Prostate gland (tissue), 2 donors: ENCODE measurements around the gene PER2. TPM values are rescaled to one million over a fixed set of nuclear protein-coding genes. Genes with fewer than 3 reads are reported as not detected.
"Not testable (repeated sequence)": the region's sequence is repeated elsewhere in the genome, so short reads cannot be mapped to it uniquely, and the experiment has no call there.

ENCODE experiments used
- DNase-seq: peaks from one replicate; pipeline ENCODE4 v3.0.0-alpha.2; 2019; ENCODE audit warnings: low spot score
- H3K27ac ChIP-seq, 2 donors: fragments of 200-600 bp; sonication (generic); 2 replicates each; pipeline ENCODE4 v1.5.1; 2017 to 2019
- H3K27me3 ChIP-seq: fragments of 200-600 bp; sonication (generic); replicated peaks from 2 replicates; pipeline ENCODE4 v1.5.1; 2019; ENCODE audit not compliant: insufficient read depth
- H3K36me3 ChIP-seq, 2 donors: fragments of 200-600 bp; sonication (generic); 1 replicate in 1 of 2; 2 replicates in 1 of 2; pipeline versions ENCODE4 v1.5.1 to v1.8.1; 2017 to 2019
- H3K4me1 ChIP-seq: fragments of 200-600 bp; sonication (generic); replicated peaks from 2 replicates; pipeline ENCODE4 v1.5.1; 2019
- H3K4me3 ChIP-seq, 2 donors: fragments of 200-600 bp; sonication (generic); 2 replicates each; pipeline ENCODE4 v1.5.1; 2017 to 2019
- H3K9me3 ChIP-seq: fragments of 200-600 bp; sonication (generic); 2 replicates; pipeline ENCODE4 v1.5.1; 2017
- POLR2A ChIP-seq: fragments of 450-650 bp; IDR thresholded peaks from one replicate; pipeline ENCODE4 v1.6.1; 2016; ENCODE audit warnings: antibody characterized with exemption, mild to moderate bottlenecking
- POLR2AphosphoS5 ChIP-seq: sonication (generic); formaldehyde crosslinking; IDR thresholded peaks from one replicate; pipeline ENCODE4 v1.6.1; 2017; ENCODE audit warnings: antibody characterized with exemption
- WGBS: methylation state at CpG from one replicate; pipeline ENCODE4 v1.1.5; 2018; 5-methylcytosine and 5-hydroxymethylcytosine counted together
- intact Hi-C: fragments of 100-400 bp; cut with DNase I; formaldehyde crosslinking; loops from one replicate; pipeline ENCODE4 v1.14.2; 2022
- total RNA-seq, 2 donors: library from RNA; depleted of rRNA; stranded (reverse); fragments of >200 nt; gene quantifications; one replicate each; pipeline ENCODE4 v1.1.0, GENCODE V29; 2016
- TF ChIP-seq, protein P1 (sequence below), 4 experiments: fragments of 200-600 bp in 2 of 4; fragments of 450-650 bp in 2 of 4; sonication (generic) in 2 of 4; IDR thresholded peaks; 1 replicate in 3 of 4; 2 replicates in 1 of 4; pipeline ENCODE4 v1.5.1; 2016 to 2019; ENCODE audit warnings: antibody characterized with exemption in 4 of 4, mild to moderate bottlenecking in 2 of 4, moderate library complexity in 2 of 4

Gene PER2
- total RNA-seq, 2 donors from 2014 or later, result 24.0 to 53.1 TPM

DNA sequence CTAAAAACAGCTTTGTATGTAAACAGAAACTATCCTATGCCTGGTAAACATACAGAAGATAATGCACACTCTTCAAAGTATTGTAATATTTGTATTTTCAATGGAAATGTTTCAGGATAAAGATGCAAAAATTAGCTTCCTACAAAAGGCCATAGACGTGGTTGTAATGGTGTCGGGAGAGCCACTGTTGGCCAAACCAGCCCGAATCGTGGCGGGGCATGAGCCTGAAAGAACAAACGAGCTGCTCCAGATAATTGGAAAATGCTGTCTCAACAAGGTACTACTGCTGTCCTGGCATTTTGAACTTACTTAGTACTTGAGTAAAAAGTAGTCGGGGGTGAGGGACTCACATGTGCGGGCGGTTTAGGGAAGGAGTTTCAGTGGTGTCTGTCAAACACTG lies 37.3 kb upstream of the PER2 start:
- Histone ChIP-seq H3K4me1 (peaks cover 5% of the 10 kb centered on the region), H3K27ac (no peak overlapping the region), H3K36me3 (no peaks in the 10 kb centered on the region), H3K9me3 (no peaks in the 10 kb centered on the region), H3K27me3 (no peaks in the 10 kb centered on the region), H3K4me3 (no peak overlapping the region)
- TF ChIP-seq POLR2AphosphoS5, result no peak
- no peak for TF ChIP-seq POLR2A
- TF ChIP-seq, protein P1, sequence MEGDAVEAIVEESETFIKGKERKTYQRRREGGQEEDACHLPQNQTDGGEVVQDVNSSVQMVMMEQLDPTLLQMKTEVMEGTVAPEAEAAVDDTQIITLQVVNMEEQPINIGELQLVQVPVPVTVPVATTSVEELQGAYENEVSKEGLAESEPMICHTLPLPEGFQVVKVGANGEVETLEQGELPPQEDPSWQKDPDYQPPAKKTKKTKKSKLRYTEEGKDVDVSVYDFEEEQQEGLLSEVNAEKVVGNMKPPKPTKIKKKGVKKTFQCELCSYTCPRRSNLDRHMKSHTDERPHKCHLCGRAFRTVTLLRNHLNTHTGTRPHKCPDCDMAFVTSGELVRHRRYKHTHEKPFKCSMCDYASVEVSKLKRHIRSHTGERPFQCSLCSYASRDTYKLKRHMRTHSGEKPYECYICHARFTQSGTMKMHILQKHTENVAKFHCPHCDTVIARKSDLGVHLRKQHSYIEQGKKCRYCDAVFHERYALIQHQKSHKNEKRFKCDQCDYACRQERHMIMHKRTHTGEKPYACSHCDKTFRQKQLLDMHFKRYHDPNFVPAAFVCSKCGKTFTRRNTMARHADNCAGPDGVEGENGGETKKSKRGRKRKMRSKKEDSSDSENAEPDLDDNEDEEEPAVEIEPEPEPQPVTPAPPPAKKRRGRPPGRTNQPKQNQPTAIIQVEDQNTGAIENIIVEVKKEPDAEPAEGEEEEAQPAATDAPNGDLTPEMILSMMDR (IDR thresholded peaks at IDR 0.05), result no peak
- intact Hi-C loops, result no loop called here
- no peak for DNase-seq
- 81% methylated on average over 9 of the region's 9 CpGs for WGBS

DNA sequence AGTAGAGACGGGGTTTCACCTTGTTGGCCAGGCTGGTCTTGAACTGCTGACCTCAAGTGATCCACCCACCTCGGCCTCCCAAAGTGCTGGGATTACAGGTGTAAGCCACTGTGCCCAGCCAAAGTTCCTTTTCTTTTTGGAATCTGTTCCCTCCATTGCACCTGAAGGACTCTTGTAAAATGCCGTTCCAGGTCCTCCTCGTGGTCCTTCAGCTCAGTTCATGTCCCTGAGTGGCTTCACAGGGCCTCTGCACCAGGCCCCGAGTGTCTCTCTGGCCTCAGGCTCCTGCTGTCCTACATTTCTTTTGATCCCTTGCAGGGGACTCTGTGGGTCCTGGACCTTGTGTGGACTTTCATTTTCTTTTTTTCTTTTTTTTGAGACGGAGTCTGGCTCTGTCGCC lies 35.8 kb upstream of the PER2 start:
- H3K36me3 ChIP-seq, H3K27me3 ChIP-seq, H3K27ac ChIP-seq, H3K9me3 ChIP-seq, DNase-seq, H3K4me3 ChIP-seq, H3K4me1 ChIP-seq, intact Hi-C loops: not testable (repeated sequence)
- WGBS, result 91% methylated on average over 7 of the region's 7 CpGs

DNA sequence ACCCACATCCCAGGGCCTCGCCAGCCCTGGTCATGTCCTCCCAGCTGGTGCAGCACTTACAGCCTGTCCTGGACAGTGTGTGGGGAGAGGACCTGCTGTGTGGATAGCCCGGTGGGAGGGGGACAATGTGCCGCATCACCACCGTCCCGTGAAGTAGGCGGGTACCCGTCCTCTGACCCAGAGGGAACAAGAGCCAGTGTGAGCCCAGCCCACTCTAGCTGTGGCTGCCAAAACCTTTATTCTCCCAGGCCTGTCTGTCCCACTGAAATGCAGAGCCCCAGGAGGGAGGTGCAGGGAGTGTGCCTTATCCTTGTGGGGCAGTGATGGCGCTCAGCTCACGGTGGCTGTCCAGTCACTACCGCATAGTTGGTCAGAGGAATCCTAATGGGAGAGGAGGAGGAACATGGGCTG lies 33.6 kb upstream of the PER2 start:
- intact Hi-C loops, result no loop called here
- Histone ChIP-seq H3K27ac (no peak overlapping the region), H3K4me3 (no peak overlapping the region), H3K36me3 (no peaks in the 10 kb centered on the region), H3K4me1 (peaks cover 5% of the 10 kb centered on the region), H3K9me3 (no peaks in the 10 kb centered on the region), H3K27me3 (no peaks in the 10 kb centered on the region)
- DNase-seq, result no peak
- 87% methylated on average over 10 of the region's 10 CpGs for whole genome bisulfite sequencing
- TF ChIP-seq POLR2A, result no peak
- TF ChIP-seq, protein P1 (IDR thresholded peaks at IDR 0.05), result no peak

DNA sequence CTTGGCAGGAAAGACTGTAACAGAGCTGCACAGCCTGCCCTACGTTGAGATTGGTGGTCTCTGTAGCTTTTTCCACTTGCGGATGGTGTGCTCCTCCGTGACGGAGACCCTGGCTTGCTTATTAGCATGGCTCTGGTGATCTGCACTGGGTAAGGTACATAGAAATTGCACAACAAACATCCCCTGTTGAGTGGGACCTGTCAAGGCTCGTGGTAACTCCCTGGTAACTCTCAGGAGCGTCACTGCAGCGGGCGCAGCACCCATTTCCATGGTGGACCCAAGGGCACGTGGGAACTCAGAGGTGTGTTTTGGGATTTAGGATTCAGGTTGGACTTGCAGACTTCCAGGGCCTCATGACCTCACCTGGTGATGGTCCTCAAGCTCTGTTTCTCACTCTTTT lies 33.1 kb upstream of the PER2 start:
- intact Hi-C loops, result no loop called here
- no peaks in the 10 kb centered on the region for H3K9me3 ChIP-seq
- H3K27ac ChIP-seq, result no peak overlapping the region
- TF ChIP-seq, protein P1 (IDR thresholded peaks at IDR 0.05), result no peak
- TF ChIP-seq POLR2A, result no peak
- no peak for TF ChIP-seq POLR2AphosphoS5
- H3K27me3 ChIP-seq, result no peaks in the 10 kb centered on the region
- peak overlapping the region in 1 of 2 donors; percentile 75 for H3K4me3 ChIP-seq
- H3K36me3 ChIP-seq, result no peaks in the 10 kb centered on the region
- DNase-seq, result no peak
- WGBS, result 39% methylated on average over 9 of the region's 9 CpGs
- H3K4me1 ChIP-seq, result peaks cover 5% of the 10 kb centered on the region

DNA sequence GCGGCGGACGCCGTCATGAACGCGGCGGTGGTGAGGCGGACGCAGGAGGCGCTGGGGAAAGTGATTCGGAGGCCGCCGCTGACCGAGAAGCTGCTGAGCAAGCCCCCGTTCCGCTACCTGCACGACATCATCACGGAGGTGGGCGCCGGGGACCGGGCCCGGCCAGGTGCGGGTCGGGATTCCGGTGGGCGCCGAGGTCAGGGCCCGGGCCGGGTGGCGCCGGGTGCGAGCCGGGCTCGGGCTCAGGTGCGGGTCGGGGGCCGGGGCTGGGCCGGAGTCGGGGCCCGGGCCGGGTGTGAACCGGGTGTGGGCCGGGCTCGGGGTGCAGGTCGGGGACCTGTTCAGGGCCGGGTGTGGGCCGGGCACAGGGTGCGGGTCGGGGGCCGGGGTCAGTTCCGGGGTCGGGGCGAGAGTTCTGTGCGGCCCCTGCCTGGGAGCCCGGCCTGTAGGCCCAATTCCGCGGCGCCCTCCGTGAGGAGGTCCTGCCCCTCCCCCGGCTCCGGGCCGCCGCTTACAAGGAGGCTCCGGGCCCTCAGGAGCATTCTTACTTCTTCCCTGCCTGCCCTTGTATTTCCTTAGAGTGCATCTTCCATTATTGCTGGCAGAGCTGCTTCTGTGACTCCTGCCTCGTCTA lies 32.4 kb upstream of the PER2 start:
- Histone ChIP-seq H3K27me3 (no peaks in the 10 kb centered on the region), H3K4me3 (peak overlapping the region; percentile 75 to 78), H3K9me3 (no peaks in the 10 kb centered on the region), H3K27ac (peak overlapping the region; percentile 53 to 63), H3K36me3 (no peaks in the 10 kb centered on the region), H3K4me1 (peaks cover 5% of the 10 kb centered on the region)
- intact Hi-C loops, result no loop called here
- no peak for DNase-seq
- TF ChIP-seq POLR2AphosphoS5 (no peak), POLR2A (no peak)
- TF ChIP-seq, protein P1 (IDR thresholded peaks at IDR 0.05), result no peak
- 1% methylated on average over 39 of the region's 65 CpGs for WGBS
